H1 (cell line): Measurements from ENCODE around the gene MPZL3. TPM values are rescaled to one million over a fixed set of nuclear protein-coding genes. Genes with fewer than 3 reads are reported as not detected.

ENCODE experiments used
- CHD1 ChIP-seq: IDR thresholded peaks from 2 replicates; pipeline ENCODE4 v1.6.1; 2012; ENCODE audit warnings: low read depth, low read length, improper control_type of control experiment
- CREB1 ChIP-seq: IDR thresholded peaks from 2 replicates; pipeline ENCODE4 v1.6.1; 2012; ENCODE audit warnings: inconsistent platforms
- FOSL1 ChIP-seq: IDR thresholded peaks from 2 replicates; pipeline ENCODE4 v1.6.1; 2011; ENCODE audit warnings: mild to moderate bottlenecking, low read depth, low read length, moderate library complexity; ENCODE audit not compliant: insufficient read depth
- KDM5A ChIP-seq: fragments of 200-600 bp; IDR thresholded peaks from 2 replicates; pipeline ENCODE4 v1.7.1; 2012; ENCODE audit warnings: mild to moderate bottlenecking, low read length, inconsistent platforms, mixed read lengths
- MAFK ChIP-seq: IDR thresholded peaks from 2 replicates; pipeline ENCODE4 v1.6.1; 2012; ENCODE audit warnings: low read depth, mild to moderate bottlenecking, improper control_type of control experiment, low read length
- SAP30 ChIP-seq: fragments of 300-600 bp; sonication (generic); IDR thresholded peaks from 2 replicates; pipeline ENCODE4 v1.7.1; 2012; ENCODE audit warnings: low read length, moderate library complexity, mild to moderate bottlenecking, inconsistent platforms; ENCODE audit not compliant: insufficient read depth, insufficient replicate concordance
- TAF1 ChIP-seq: IDR thresholded peaks from 2 replicates; pipeline ENCODE4 v1.6.1; 2011; ENCODE audit warnings: mild to moderate bottlenecking, low read depth, low read length
- polyA plus RNA-seq, 7 experiments: library from polyadenylated mRNA; depleted of rRNA in 3 of 7; stranded (reverse) in 5 of 7; unstranded in 2 of 7; fragments of >200 nt in 5 of 7; fragments of 200-250 nt in 2 of 7; gene quantifications; 1 replicate in 5 of 7; 2 replicates in 1 of 7; 4 replicates in 1 of 7; pipeline versions ENCODE4 v1.2.1 to v1.2.3, GENCODE V29; 2011 to 2013; ENCODE audit warnings: missing spikeins in 2 of 7, mixed read lengths in 2 of 7
- total RNA-seq: library from RNA; stranded (reverse); fragmentation: NEBNext Ultra II Directional; extraction: Animal tissue kit (Norgen Biotek cat#: 25700); gene quantifications from 2 replicates; pipeline ENCODE4 v1.2.1, GENCODE V29; 2021
- TF ChIP-seq, protein P1 (sequence below): IDR thresholded peaks from 2 replicates; pipeline ENCODE4 v1.6.1; 2011; ENCODE audit warnings: low read length, improper control_type of control experiment

MPZL3 gene
- total and polyA plus RNA-seq, 2 of the 8 experiments (the other 6 are each of a cell fraction or from before 2014, with no cell fraction given): 1.1 to 3.9 TPM

DNA sequence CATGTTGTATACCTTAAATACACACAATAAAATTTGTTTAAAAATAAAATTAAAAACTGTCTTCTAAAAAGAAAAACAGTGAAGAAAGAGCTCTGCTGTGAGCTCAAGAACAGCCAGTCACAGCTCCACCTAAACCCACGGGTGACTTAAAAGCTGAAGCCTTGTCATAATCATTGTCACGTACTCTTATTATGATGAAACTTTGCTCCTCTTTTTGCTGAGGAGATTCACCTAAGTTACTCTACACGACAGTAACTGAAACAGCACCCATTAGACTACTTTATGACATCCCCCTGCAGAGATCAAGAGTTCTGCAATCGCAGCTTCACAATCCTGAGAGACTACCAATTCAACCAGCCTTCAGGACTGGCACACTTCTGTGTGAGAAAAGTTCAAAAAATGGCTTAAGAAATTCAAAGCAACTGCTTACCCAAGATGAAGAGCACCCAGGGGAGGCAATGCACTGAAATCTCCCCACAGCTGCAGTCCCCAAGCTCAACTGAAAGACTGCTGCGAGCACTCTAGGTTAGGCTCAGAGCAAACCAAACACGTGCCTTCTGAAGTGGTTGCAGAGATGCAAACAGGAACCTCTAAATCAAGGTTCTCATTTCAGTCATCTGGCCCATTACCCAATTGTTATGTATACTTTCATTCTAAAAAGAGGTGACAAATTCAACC, 27.5 kb downstream of the MPZL3 start, which contains the start of gene JAML (continued):
- TF ChIP-seq CHD1 (no peak), SAP30 (no peak), MAFK (no peak), CREB1 (no peak), FOSL1 (no peak), TAF1 (no peak), KDM5A (no peak)
- TF ChIP-seq, protein P1, sequence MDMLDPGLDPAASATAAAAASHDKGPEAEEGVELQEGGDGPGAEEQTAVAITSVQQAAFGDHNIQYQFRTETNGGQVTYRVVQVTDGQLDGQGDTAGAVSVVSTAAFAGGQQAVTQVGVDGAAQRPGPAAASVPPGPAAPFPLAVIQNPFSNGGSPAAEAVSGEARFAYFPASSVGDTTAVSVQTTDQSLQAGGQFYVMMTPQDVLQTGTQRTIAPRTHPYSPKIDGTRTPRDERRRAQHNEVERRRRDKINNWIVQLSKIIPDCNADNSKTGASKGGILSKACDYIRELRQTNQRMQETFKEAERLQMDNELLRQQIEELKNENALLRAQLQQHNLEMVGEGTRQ: no peak
